Measurements from ENCODE around the gene MIF.

GRCh38 chr22:23892130-23892529 lies 2.1 kb upstream of the MIF start:
- TF ChIP-seq, protein P1, sequence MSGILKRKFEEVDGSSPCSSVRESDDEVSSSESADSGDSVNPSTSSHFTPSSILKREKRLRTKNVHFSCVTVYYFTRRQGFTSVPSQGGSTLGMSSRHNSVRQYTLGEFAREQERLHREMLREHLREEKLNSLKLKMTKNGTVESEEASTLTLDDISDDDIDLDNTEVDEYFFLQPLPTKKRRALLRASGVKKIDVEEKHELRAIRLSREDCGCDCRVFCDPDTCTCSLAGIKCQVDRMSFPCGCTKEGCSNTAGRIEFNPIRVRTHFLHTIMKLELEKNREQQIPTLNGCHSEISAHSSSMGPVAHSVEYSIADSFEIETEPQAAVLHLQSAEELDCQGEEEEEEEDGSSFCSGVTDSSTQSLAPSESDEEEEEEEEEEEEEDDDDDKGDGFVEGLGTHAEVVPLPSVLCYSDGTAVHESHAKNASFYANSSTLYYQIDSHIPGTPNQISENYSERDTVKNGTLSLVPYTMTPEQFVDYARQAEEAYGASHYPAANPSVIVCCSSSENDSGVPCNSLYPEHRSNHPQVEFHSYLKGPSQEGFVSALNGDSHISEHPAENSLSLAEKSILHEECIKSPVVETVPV (CRISPR knock-in tag; IDR thresholded peaks at IDR 0.05) = no peak
- TF ChIP-seq ZNF70 (CRISPR knock-in tag; IDR thresholded peaks at IDR 0.05) = no peak
- no peak for TF ChIP-seq ZNF8 (CRISPR knock-in tag; IDR thresholded peaks at IDR 0.05)
- no peak for TF ChIP-seq ZC3H10 (CRISPR knock-in tag; IDR thresholded peaks at IDR 0.05)
- TF ChIP-seq, protein P2, sequence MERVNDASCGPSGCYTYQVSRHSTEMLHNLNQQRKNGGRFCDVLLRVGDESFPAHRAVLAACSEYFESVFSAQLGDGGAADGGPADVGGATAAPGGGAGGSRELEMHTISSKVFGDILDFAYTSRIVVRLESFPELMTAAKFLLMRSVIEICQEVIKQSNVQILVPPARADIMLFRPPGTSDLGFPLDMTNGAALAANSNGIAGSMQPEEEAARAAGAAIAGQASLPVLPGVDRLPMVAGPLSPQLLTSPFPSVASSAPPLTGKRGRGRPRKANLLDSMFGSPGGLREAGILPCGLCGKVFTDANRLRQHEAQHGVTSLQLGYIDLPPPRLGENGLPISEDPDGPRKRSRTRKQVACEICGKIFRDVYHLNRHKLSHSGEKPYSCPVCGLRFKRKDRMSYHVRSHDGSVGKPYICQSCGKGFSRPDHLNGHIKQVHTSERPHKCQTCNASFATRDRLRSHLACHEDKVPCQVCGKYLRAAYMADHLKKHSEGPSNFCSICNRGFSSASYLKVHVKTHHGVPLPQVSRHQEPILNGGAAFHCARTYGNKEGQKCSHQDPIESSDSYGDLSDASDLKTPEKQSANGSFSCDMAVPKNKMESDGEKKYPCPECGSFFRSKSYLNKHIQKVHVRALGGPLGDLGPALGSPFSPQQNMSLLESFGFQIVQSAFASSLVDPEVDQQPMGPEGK (CRISPR knock-in tag; IDR thresholded peaks at IDR 0.05; ENCODE audit: borderline replicate concordance) = no peak
- no peak for TF ChIP-seq OSR1 (CRISPR knock-in tag; IDR thresholded peaks at IDR 0.05)
- TF ChIP-seq PPARA (CRISPR knock-in tag; IDR thresholded peaks at IDR 0.05; ENCODE audit: borderline replicate concordance) = no peak
- no peak for TF ChIP-seq CSDC2 (CRISPR knock-in tag; IDR thresholded peaks at IDR 0.05)
- TF ChIP-seq TCF4 (CRISPR knock-in tag; IDR thresholded peaks at IDR 0.05; ENCODE audit: borderline replicate concordance) = no peak
- TF ChIP-seq RARB (CRISPR knock-in tag; IDR thresholded peaks at IDR 0.05) = no peak
- no peak for TF ChIP-seq ARNTL (CRISPR knock-in tag; IDR thresholded peaks at IDR 0.05; ENCODE audit: borderline replicate concordance, low read depth)

Data from SK-N-SH treated with all-trans-retinoic acid at 6 μM for 48 hours (cell line).